ENCODE measurements around the gene LAMP1. TPM values are rescaled to one million over a fixed set of nuclear protein-coding genes. Genes with fewer than 3 reads are reported as not detected.

Gene LAMP1
- total and polyA plus RNA-seq, 2 of the 4 experiments (the other 2 are of a cell fraction) = 60.6 to 229 TPM

GRCh38 chr13:113322890-113323651 is 26.0 kb downstream of the LAMP1 start:
- H2BK120ac ChIP-seq (ENCODE audit: low read depth, low read length) = no peak overlapping the region
- no peaks in the 10 kb centered on the region for H3K4me1 ChIP-seq (ENCODE audit: control insufficient read depth, insufficient read depth, low read length)
- H4K5ac ChIP-seq (ENCODE audit: low read depth, low read length) = no peak overlapping the region
- peaks cover 4 to 33% of the 10 kb centered on the region in 2 experiments for H3K79me1 ChIP-seq (ENCODE audit: low read depth in 1 of 2, low read length in 2 of 2)
- no peak overlapping the region for H2BK20ac ChIP-seq (ENCODE audit: low read depth, low read length)
- H4K20me1 ChIP-seq (ENCODE audit: insufficient read depth, low read length) = peaks cover 22% of the 10 kb centered on the region
- H2AK9ac ChIP-seq (replicated peaks; ENCODE audit: low read depth, low read length, poor library complexity) = no peak overlapping the region
- no peaks in the 10 kb centered on the region; the same call in 1 of the 2 replicates for H3K9me1 ChIP-seq (ENCODE audit: insufficient read depth, low read length)
- dilution Hi-C loops (cut with HindIII; ENCODE audit: low sequenced_read_pairs, unreplicated experiment) (no loop called here), intact Hi-C loops (cut with micrococcal nuclease) (no loop called here), in situ Hi-C loops (cut with MboI; ENCODE audit: low sequenced_read_pairs) (no loop called here)
- no peak overlapping the region for H3K23ac ChIP-seq (ENCODE audit: low read depth, low read length)
- H3K4me2 ChIP-seq (ENCODE audit: low read depth, low read length) = no peak overlapping the region
- ChIA-PET CTCF (interaction anchor here (0.6 kb wide), 1 partner anchor 11 kb away, joined by 5 read pairs; no protein-coding TSS in a partner anchor), POLR2A (ENCODE audit: unreplicated experiment) (no interaction called here)
- ATAC-seq (ENCODE audit: low read depth) (no peak), DNase-seq (no peak)
- no peak overlapping the region for H3K18ac ChIP-seq (ENCODE audit: low read depth, low read length)
- H3K27ac ChIP-seq (ENCODE audit: insufficient read depth, low read length) = no peak overlapping the region
- BruUV-seq (replicated peaks) = TSS peak; percentile 96
- no peak overlapping the region for H3K9ac ChIP-seq (ENCODE audit: low read depth, low read length)
- no peaks in the 10 kb centered on the region for H3K9me3 ChIP-seq (ENCODE audit: control insufficient read depth, insufficient read depth, low read length)
- TF ChIP-seq USF2 (IDR thresholded peaks at IDR 0.05; ENCODE audit: low read depth, low read length) (no peak), NFE2L2 (IDR thresholded peaks at IDR 0.05; ENCODE audit: low read depth, low read length) (no peak), RFX5 (IDR thresholded peaks at IDR 0.05; ENCODE audit: low read depth, low read length) (no peak), MXI1 (IDR thresholded peaks at IDR 0.05; ENCODE audit: borderline replicate concordance, low read depth, low read length) (no peak), POLR2A (IDR thresholded peaks at IDR 0.05; ENCODE audit: low read depth, low read length) (no peak), ELK1 (IDR thresholded peaks at IDR 0.05; ENCODE audit: borderline replicate concordance, low read depth, low read length) (no peak), MAZ (IDR thresholded peaks at IDR 0.05; ENCODE audit: borderline replicate concordance, low read depth, low read length) (no peak), BHLHE40 (IDR thresholded peaks at IDR 0.05; ENCODE audit: low read depth, low read length) (no peak), FOS (IDR thresholded peaks at IDR 0.05; ENCODE audit: low read depth, low read length) (no peak), SMC3 (IDR thresholded peaks at IDR 0.05; ENCODE audit: low read depth, low read length) (no peak), CHD1 (IDR thresholded peaks at IDR 0.05; ENCODE audit: low read depth, low read length) (no peak), CTCF (conservative IDR thresholded peaks at IDR 0.05; ENCODE audit: low read depth, low read length) (no peak), RAD21 (IDR thresholded peaks at IDR 0.05; ENCODE audit: low read length) (no peak), CEBPB (IDR thresholded peaks at IDR 0.05; ENCODE audit: low read depth, low read length) (no peak)
- no peak overlapping the region for H3K4ac ChIP-seq (ENCODE audit: low read depth, low read length)
- H3K56ac ChIP-seq (ENCODE audit: extremely low read depth, insufficient read depth, low read length) = no peak overlapping the region
- no peaks in the 10 kb centered on the region for H3K27me3 ChIP-seq (ENCODE audit: control insufficient read depth, insufficient read depth, low read length)
- no peak overlapping the region for H2AFZ ChIP-seq (replicated peaks; ENCODE audit: low read length, poor library complexity)
- H4K8ac ChIP-seq (ENCODE audit: low read depth in 2 of 2, low read length in 2 of 2) = no peak overlapping the region
- no peak overlapping the region for H2BK5ac ChIP-seq (ENCODE audit: low read depth, low read length, poor library complexity, severe bottlenecking)
- no peak overlapping the region for H3K4me3 ChIP-seq (ENCODE audit: insufficient read depth, low read depth, low read length)
- no peak overlapping the region for H2BK15ac ChIP-seq (ENCODE audit: low read depth, low read length)
- no peak overlapping the region for H2AK5ac ChIP-seq (ENCODE audit: low read depth, low read length)
- H3K36me3 ChIP-seq (ENCODE audit: control insufficient read depth, insufficient read depth, low read length) = peaks cover 46% of the 10 kb centered on the region
- 94% methylated on average over 10 of the region's 25 CpGs; no CpG with 5 or more reads in 1 of the 2 experiments for WGBS, 2 experiments (ENCODE audit: extremely low coverage in 2 of 2, insufficient read length in 1 of 2)
- H4K91ac ChIP-seq (ENCODE audit: insufficient read depth, low read depth, low read length) = no peak overlapping the region
- H3K14ac ChIP-seq (replicated peaks; ENCODE audit: low read depth, low read length) = no peak overlapping the region
